Neutrophil (primary cell): Measurements from ENCODE around the gene LCN12.

ENCODE experiments used
- H3K27ac ChIP-seq: fragments of 200-600 bp; sonication (generic); 2 replicates; pipeline ENCODE4 v1.5.1; 2016; ENCODE audit warnings: mild to moderate bottlenecking, moderate library complexity
- H3K27me3 ChIP-seq: fragments of 200-600 bp; sonication (generic); 2 replicates; pipeline ENCODE4 v1.6.0; 2016; ENCODE audit warnings: mild to moderate bottlenecking
- H3K36me3 ChIP-seq: fragments of 200-600 bp; sonication (generic); 2 replicates; pipeline ENCODE4 v1.5.1; 2017
- H3K4me1 ChIP-seq, 2 experiments: fragments of 200-600 bp in 1 of 2; sonication (generic) in 1 of 2; 1 replicate in 1 of 2; 2 replicates in 1 of 2; pipeline versions ENCODE4 v1.5.1 to v1.6.1; 2013 to 2016; ENCODE audit warnings: low read depth in 1 of 2, low read length in 1 of 2, mild to moderate bottlenecking in 1 of 2, moderate library complexity in 1 of 2; ENCODE audit not compliant: control insufficient read depth in 1 of 2, insufficient read depth in 1 of 2
- H3K4me3 ChIP-seq, 2 experiments: fragments of 200-600 bp in 1 of 2; sonication (generic) in 1 of 2; 1 replicate in 1 of 2; 2 replicates in 1 of 2; pipeline ENCODE4 v1.5.1; 2013 to 2016; ENCODE audit warnings: low read depth in 1 of 2, low read length in 1 of 2, mild to moderate bottlenecking in 1 of 2, moderate library complexity in 1 of 2
- H3K9me3 ChIP-seq: fragments of 200-600 bp; sonication (generic); 2 replicates; pipeline ENCODE4 v1.5.1; 2016
- CTCF ChIP-seq: fragments of 200-600 bp; sonication (generic); IDR thresholded peaks from 2 replicates; pipeline ENCODE4 v1.5.1; 2016; ENCODE audit warnings: antibody characterized with exemption

The LCN12 gene

GRCh38 chr9:136969150-136969549, 17.1 kb downstream of the LCN12 start:
- Histone ChIP-seq H3K4me3 (no peak overlapping the region), H3K4me1 (no peaks in the 10 kb centered on the region), H3K9me3 (no peaks in the 10 kb centered on the region), H3K27ac (no peak overlapping the region), H3K27me3 (peaks cover 21% of the 10 kb centered on the region), H3K36me3 (no peaks in the 10 kb centered on the region)
- no peak for TF ChIP-seq CTCF

GRCh38 chr9:136969774-136970173, 17.7 kb downstream of the LCN12 start:
- no peaks in the 10 kb centered on the region for H3K4me1 ChIP-seq
- no peaks in the 10 kb centered on the region for H3K9me3 ChIP-seq
- TF ChIP-seq CTCF, result no peak
- no peak overlapping the region for H3K4me3 ChIP-seq
- peaks cover 27% of the 10 kb centered on the region for H3K27me3 ChIP-seq
- no peaks in the 10 kb centered on the region for H3K36me3 ChIP-seq
- no peak overlapping the region for H3K27ac ChIP-seq

- no peaks in the 10 kb centered on the region for H3K36me3 ChIP-seq
- peaks cover 33% of the 10 kb centered on the region for H3K27me3 ChIP-seq
- H3K9me3 ChIP-seq, result no peaks in the 10 kb centered on the region
- no peaks in the 10 kb centered on the region for H3K4me1 ChIP-seq
- TF ChIP-seq CTCF, result no peak
- no peak overlapping the region for H3K27ac ChIP-seq
- no peak overlapping the region for H3K4me3 ChIP-seq
Measured at GRCh38 chr9:136970361-136970760, 18.3 kb downstream of the LCN12 start.

GRCh38 chr9:136971746-136972145, 19.7 kb downstream of the LCN12 start:
- no peak overlapping the region for H3K27ac ChIP-seq
- no peak for TF ChIP-seq CTCF
- peaks cover 0 to 5% of the 10 kb centered on the region in 2 experiments for H3K4me1 ChIP-seq
- no peaks in the 10 kb centered on the region for H3K36me3 ChIP-seq
- H3K9me3 ChIP-seq, result no peaks in the 10 kb centered on the region
- H3K4me3 ChIP-seq, result no peak overlapping the region
- H3K27me3 ChIP-seq, result peaks cover 37% of the 10 kb centered on the region

- H3K4me1 ChIP-seq, result peaks cover 0 to 5% of the 10 kb centered on the region in 2 experiments
- no peaks in the 10 kb centered on the region for H3K9me3 ChIP-seq
- no peaks in the 10 kb centered on the region for H3K36me3 ChIP-seq
- H3K4me3 ChIP-seq, result no peak overlapping the region
- TF ChIP-seq CTCF, result no peak
- H3K27me3 ChIP-seq, result peaks cover 43% of the 10 kb centered on the region
- no peak overlapping the region for H3K27ac ChIP-seq
Measured at GRCh38 chr9:136972335-136972734, 20.3 kb downstream of the LCN12 start.

GRCh38 chr9:136972743-136973142, 20.7 kb downstream of the LCN12 start:
- no peaks in the 10 kb centered on the region for H3K36me3 ChIP-seq
- H3K4me1 ChIP-seq, result peaks cover 0 to 6% of the 10 kb centered on the region in 2 experiments

More at GRCh38 chr9:136972743-136973142, 20.7 kb downstream of the LCN12 start:
- Histone ChIP-seq H3K27me3 (peaks cover 47% of the 10 kb centered on the region), H3K4me3 (no peak overlapping the region), H3K27ac (no peak overlapping the region), H3K9me3 (no peaks in the 10 kb centered on the region)
- TF ChIP-seq CTCF, result no peak
